Fibroblast of lung (primary cell): ENCODE measurements around the gene AKAP13. TPM values are rescaled to one million over a fixed set of nuclear protein-coding genes. Genes with fewer than 3 reads are reported as not detected.

ENCODE experiments used
- DNase-seq, 2 donors: peaks; one replicate each; pipeline versions ENCODE4 v3.0.0 to v3.0.0-alpha.2; 2010; ENCODE audit warnings: low read depth in 2 of 2
- H2AFZ ChIP-seq: 2 replicates; pipeline ENCODE4 v1.5.1; 2012; ENCODE audit warnings: low read length, control low read depth, inconsistent platforms
- H3K27ac ChIP-seq: 2 replicates; pipeline ENCODE4 v1.5.1; 2011; ENCODE audit warnings: low read length, control low read depth; ENCODE audit not compliant: insufficient read depth
- H3K27me3 ChIP-seq: 2 replicates; pipeline ENCODE4 v1.5.1; 2011; ENCODE audit warnings: mild to moderate bottlenecking, low read length; ENCODE audit not compliant: control insufficient read depth, insufficient read depth
- H3K36me3 ChIP-seq: 2 replicates; pipeline ENCODE4 v1.5.1; 2011; ENCODE audit warnings: low read length; ENCODE audit not compliant: control insufficient read depth, insufficient read depth
- H3K4me1 ChIP-seq: 2 replicates; pipeline ENCODE4 v1.5.1; 2011; ENCODE audit warnings: low read length; ENCODE audit not compliant: control insufficient read depth, insufficient read depth; ENCODE audit errors: extremely low read depth
- H3K4me2 ChIP-seq: 2 replicates; pipeline ENCODE4 v1.5.1; 2011; ENCODE audit warnings: low read length, control low read depth; ENCODE audit not compliant: insufficient read depth; ENCODE audit errors: extremely low read depth
- H3K4me3 ChIP-seq, 4 experiments: fragments of 200-600 bp in 1 of 4; sonication (generic) in 1 of 4; replicated peaks in 1 of 4; 2 replicates each; pipeline ENCODE4 v1.5.1; 2011 to 2016; ENCODE audit warnings: low read length in 4 of 4, low read depth in 3 of 4, mild to moderate bottlenecking in 3 of 4, control low read depth in 2 of 4, inconsistent platforms in 1 of 4, mixed read lengths in 1 of 4; ENCODE audit not compliant: insufficient read depth in 1 of 4; ENCODE audit errors: control extremely low read depth in 1 of 4
- H3K79me2 ChIP-seq: 2 replicates; pipeline ENCODE4 v1.5.1; 2012; ENCODE audit warnings: mild to moderate bottlenecking, low read length, inconsistent platforms; ENCODE audit not compliant: control insufficient read depth, insufficient read depth
- H3K9ac ChIP-seq: 2 replicates; pipeline ENCODE4 v1.5.1; 2011; ENCODE audit warnings: mild to moderate bottlenecking, low read length, control low read depth; ENCODE audit not compliant: insufficient read depth
- H3K9me3 ChIP-seq: 2 replicates; pipeline ENCODE4 v1.5.1; 2012; ENCODE audit warnings: low read depth, low read length; ENCODE audit not compliant: control insufficient read depth, insufficient read depth
- H4K20me1 ChIP-seq: 2 replicates; pipeline ENCODE4 v1.5.1; 2011; ENCODE audit warnings: low read length; ENCODE audit not compliant: control insufficient read depth, insufficient read depth; ENCODE audit errors: extremely low read depth
- CTCF ChIP-seq, 2 donors: IDR thresholded peaks in 1 of 2; conservative IDR thresholded peaks in 1 of 2; 1 replicate in 1 of 2; 2 replicates in 1 of 2; pipeline ENCODE4 v1.5.1; 2011 to 2012; ENCODE audit warnings: low read length in 2 of 2, control low read depth in 1 of 2, inconsistent platforms in 1 of 2, low read depth in 1 of 2, mild to moderate bottlenecking in 1 of 2
- EZH2 ChIP-seq: IDR thresholded peaks from 2 replicates; pipeline ENCODE4 v1.5.1; 2012; ENCODE audit warnings: low read length, control low read depth, mild to moderate bottlenecking; ENCODE audit errors: missing control alignments
- polyA plus RNA-seq, 2 donors: library from polyadenylated mRNA; depleted of rRNA in 1 of 2; stranded (reverse) in 1 of 2; unstranded in 1 of 2; fragments of >200 nt; gene quantifications; 2 replicates each; pipeline ENCODE4 v1.2.1, GENCODE V29; 2011 to 2012; ENCODE audit warnings: missing spikeins in 1 of 2
- total RNA-seq: library from RNA; depleted of rRNA; stranded (reverse); fragments of >200 nt; gene quantifications from 2 replicates; pipeline ENCODE4 v1.2.1, GENCODE V29; 2014

Gene AKAP13
- total and polyA plus RNA-seq, 2 donors (not counting 1 experiment from before 2014, with no cell fraction given), result 8.3 to 68.4 TPM

- no peaks in the 10 kb centered on the region for H3K79me2 ChIP-seq
- DNase-seq, result no peak
- no peak overlapping the region for H3K9ac ChIP-seq
- H3K4me3 ChIP-seq, result no peak overlapping the region
- H3K4me2 ChIP-seq, result no peak overlapping the region
- H2AFZ ChIP-seq, result no peak overlapping the region
- H3K4me1 ChIP-seq, result no peaks in the 10 kb centered on the region
- no peak for TF ChIP-seq CTCF (conservative IDR thresholded peaks at IDR 0.05 in 1 of 2, IDR thresholded peaks at IDR 0.05 in 1 of 2; ENCODE audit: low read depth in 1 of 2, low read length in 2 of 2)
- TF ChIP-seq EZH2, result no peak
- no peaks in the 10 kb centered on the region for H3K27me3 ChIP-seq
- no peaks in the 10 kb centered on the region for H3K36me3 ChIP-seq
- no peaks in the 10 kb centered on the region for H3K9me3 ChIP-seq
- H3K27ac ChIP-seq, result no peak overlapping the region
- no peaks in the 10 kb centered on the region for H4K20me1 ChIP-seq
Observed at GRCh38 chr15:85571780-85572179, 191.4 kb downstream of the AKAP13 start.

- Histone ChIP-seq H3K4me2 (no peak overlapping the region), H3K4me3 (no peak overlapping the region), H3K36me3 (peaks cover 2% of the 10 kb centered on the region), H3K27ac (no peak overlapping the region), H3K9ac (no peak overlapping the region), H3K27me3 (no peaks in the 10 kb centered on the region), H3K79me2 (no peaks in the 10 kb centered on the region), H2AFZ (no peak overlapping the region), H3K9me3 (no peaks in the 10 kb centered on the region), H4K20me1 (no peaks in the 10 kb centered on the region), H3K4me1 (no peaks in the 10 kb centered on the region)
- DNase-seq, result no peak
- TF ChIP-seq CTCF (conservative IDR thresholded peaks at IDR 0.05 in 1 of 2, IDR thresholded peaks at IDR 0.05 in 1 of 2; ENCODE audit: low read depth in 1 of 2, low read length in 2 of 2) (no peak), EZH2 (no peak)
Observed at GRCh38 chr15:85576392-85576791, 196.0 kb downstream of the AKAP13 start.

- Histone ChIP-seq H3K9ac (no peak overlapping the region), H3K27me3 (no peaks in the 10 kb centered on the region), H3K27ac (no peak overlapping the region), H3K4me3 (no peak overlapping the region), H3K9me3 (no peaks in the 10 kb centered on the region), H3K4me1 (peaks cover 5% of the 10 kb centered on the region), H3K79me2 (peaks cover 6% of the 10 kb centered on the region), H4K20me1 (no peaks in the 10 kb centered on the region), H2AFZ (no peak overlapping the region), H3K36me3 (peaks cover 2% of the 10 kb centered on the region), H3K4me2 (no peak overlapping the region)
- DNase-seq, result no peak
- TF ChIP-seq EZH2 (no peak), CTCF (conservative IDR thresholded peaks at IDR 0.05 in 1 of 2, IDR thresholded peaks at IDR 0.05 in 1 of 2; ENCODE audit: low read depth in 1 of 2, low read length in 2 of 2) (no peak)
Observed at GRCh38 chr15:85578941-85579701, 198.7 kb downstream of the AKAP13 start.
